GM18520 (cell line): ENCODE data around the gene RNPEPL1.
"Not testable (repeated sequence)": the region's sequence is repeated elsewhere in the genome, so short reads cannot be mapped to it uniquely, and the experiment has no call there.

Experiments
- ATAC-seq: cut with Tn5 transposase; IDR thresholded peaks from one replicate; pipeline ENCODE4 v1.9.1; 2021; ENCODE audit not compliant: unreplicated experiment

The RNPEPL1 gene

DNA sequence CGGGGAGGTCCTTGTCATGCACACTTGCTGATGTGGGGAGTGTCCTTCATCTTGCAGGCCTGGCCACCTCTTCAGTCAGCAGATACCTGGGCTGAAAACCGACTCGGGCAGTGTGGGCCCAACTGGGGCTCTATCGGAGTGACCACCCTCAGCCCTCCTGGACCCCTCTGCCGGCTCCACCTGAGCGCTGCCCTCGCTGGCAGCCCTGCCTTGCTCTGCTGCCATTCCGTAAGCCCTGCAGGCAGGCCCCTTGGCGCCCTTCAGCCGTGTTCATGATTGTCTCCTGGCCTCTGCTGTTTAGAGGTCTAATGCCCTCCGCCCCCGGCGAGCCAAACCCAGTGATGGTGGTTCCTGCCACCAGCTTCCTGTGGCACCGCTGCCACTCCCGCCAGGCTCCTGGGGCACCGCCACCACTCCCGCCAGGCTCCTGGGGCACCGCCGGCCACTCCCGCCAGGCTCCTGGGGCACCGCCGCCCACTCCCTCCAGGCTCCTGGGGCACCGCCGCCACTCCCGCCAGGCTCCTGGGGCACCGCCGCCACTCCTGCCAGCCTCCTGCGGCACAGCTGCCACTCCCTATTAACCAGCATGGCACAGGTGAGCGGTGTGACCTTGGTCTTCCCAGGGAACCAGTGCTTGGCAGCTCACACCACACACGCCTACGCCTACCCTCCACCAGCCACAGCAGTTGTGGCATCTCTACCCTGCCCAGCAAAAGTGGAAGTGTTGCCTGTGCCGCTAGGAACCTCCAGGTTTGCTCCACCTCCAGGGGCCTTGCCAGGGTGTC lies 34.2 kb downstream of the RNPEPL1 start:
- no peak for ATAC-seq

DNA sequence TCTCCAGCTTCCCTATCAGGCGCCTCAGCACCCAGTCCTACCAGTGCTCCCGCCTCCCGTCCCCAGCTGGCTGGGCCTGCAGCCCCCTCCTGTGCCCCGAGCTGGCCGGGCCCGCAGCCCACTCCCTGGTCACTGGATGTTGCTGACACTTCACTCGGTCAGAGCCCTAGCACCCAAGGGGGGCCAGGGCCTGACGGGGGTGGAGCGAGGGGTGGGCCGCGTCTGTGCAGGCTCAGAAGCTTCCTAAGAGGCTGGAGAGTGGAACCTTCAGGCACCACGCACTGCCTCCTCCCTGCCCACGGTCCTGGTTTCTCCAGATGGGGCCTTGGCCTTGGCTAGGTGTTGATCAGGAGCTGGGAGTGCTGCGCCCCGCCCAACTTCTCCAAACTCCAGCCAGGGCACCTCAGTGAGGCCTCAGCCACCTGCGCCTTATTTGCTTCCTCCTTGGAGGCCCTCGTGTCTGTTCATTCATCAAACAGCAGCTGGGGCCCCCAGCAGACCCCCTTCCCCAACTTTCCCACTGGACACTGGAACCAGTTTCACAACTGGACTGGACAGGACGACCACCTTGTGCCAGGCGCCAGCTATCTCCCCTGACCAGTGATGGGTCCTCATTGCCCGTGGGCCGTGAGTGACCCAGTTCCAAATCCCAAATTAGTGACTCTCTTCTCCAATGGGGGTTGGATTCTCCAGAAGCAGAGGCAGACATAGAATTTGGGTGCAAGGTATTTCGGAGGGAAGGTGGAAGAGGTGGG lies 35.0 kb downstream of the RNPEPL1 start:
- no peak for ATAC-seq

DNA sequence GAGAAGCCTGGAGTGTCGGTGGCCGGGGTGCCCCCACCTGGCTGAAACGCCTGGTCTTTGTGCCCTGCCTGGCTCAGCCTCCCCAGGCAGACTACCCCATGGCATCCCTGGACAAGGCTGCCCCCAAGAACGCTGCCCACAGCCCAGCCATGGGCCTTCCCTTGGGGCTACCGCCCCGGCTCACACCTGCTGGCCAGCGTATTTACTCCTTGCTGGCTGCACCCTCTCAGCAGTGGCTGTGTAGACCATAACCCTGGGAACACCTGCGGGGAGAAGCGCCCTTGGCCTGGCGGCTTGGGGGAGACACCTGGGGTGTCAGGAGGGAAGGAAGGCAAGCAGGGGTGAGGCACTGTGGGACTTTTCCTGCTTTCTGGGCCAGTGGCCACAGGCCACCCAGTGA lies 35.6 kb downstream of the RNPEPL1 start:
- ATAC-seq, result no peak

DNA sequence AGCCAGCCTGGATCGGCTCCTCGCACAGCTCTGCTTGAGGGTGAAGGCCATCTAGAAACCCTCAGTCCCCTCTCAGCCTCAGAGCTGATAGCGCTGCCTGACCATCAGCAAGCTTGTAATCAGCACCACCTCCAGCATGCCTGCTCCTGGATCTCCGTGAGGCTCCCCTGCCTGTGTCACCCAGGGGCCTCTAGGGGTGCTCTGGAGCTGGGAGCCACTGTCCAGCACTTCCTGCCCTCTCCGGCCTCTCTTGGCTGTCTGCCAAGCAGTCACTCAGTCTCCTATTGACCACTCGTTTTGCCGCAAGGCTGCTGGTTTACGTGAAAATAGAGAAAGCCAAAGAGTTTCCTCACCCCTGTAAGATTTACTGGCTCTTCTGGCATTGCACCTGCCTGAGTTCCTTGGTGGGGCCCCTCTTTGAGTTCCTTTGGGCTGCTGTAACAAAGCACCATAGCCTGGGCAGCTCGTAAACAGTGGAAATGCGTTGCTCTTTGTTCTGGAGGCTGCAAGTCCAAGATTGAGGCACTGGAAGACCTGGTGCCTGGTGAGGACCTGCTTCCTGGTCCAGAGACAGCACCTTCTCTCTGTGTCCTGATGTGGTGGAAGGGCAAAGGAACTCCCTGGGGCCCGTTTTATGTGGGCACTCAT lies 36.1 kb downstream of the RNPEPL1 start:
- ATAC-seq, result no peak

DNA sequence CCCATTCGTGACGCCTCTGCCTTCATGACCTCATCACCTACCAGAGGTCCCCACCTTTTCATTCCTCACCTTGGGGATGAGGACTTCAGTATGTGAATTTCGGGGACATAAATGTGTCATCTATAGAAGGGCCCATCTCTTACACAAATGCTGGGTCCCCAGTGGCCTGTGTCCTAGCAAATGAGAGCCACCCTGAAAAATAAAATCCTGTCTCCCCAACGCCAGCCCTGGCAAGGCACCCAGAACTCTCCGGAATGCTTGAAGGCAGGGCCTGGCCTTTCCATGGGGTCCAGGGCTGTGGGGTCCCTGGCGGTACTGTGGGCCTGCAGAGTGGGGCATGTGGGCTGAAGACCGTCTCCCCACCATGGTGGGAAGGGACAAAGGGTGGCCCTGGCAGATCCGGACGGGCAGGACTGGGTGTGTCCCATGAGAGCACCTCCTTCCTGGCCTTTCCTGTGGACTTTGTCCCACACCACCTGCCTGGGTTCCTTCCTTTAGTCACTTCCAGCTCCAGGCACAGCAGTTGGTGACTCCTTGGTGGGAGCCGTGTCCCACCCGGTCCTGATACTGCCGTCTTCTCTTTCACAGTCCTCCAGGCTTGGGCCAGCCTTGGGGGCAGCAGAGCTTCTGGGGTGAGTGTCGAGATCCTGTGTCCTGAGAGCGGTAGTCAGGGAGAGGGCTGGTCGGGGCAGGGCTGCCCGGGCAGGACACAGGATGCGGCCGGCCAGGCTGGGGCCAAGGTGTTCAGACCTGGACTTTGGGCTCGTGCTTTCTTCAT lies 36.8 kb downstream of the RNPEPL1 start:
- no peak for ATAC-seq

DNA sequence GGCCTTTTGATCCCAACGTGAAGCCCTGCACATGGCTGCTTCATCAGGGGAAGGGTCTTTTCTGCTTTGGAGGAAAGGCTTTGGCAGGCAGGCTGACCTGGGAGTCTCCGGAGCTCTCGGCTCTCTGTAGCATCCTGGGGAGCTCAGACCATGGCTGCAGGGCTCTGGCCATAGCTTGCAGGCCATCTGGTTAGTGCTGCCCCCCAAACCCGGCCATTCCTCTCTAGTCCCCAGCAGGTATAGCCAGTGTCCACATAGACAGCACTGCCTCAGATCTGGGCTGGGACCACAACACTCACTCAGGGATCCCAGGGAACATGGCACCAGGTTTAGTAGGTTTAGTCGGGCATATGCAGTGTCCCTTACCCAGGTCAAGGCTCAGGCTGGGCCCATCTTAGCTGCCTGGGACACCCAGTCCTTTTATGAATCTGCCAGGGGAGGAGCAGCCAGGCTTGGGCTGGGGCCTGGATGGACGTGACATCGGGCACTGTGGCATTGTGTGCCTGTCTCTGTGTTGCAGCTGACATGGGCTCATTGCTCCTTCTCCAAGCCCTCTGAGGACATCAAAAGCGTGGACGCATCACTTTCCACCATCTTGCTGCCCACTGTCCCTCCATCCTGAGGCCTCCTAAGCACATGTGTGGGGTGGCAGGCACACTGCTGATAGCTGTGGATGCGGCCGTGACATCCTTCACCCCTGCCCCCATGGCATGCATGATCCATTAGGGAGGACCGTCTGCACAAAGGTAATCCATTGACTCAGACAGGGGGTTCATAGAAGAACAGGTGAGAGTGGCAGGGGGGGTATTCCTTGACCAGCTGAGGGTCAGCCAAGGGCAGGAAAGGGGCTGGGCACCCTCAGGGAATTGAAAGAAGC lies 37.8 kb downstream of the RNPEPL1 start:
- no peak for ATAC-seq

DNA sequence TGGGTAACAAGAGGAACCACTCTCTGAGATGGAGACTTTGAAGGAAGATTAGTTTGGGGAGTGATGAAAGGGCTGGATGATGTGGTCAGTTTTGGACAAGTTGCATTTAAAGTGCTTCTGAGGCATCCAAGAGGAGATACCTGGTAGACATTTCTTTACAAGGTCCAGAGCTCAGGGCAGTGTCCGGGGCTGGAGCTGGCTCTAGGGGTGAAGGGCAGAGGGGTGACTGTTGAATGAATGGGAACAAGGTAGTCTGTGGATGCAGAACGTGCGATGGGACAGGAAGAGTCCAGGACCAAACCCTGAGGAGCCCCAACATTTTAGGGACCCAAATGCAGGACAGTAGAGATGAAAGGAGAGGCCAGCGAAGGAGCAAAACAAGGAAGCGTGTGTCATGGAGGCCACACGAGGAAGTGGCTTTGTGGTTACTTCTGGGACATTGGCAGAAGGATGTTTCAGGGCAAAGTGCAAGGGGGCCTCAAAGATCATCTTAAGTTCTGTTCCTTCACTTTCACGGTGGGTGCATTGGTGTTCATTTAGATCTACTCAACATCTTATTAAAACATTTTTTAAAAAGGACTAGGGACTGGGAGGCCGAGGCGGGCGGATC lies 43.4 kb downstream of the RNPEPL1 start:
- ATAC-seq, result no peak

DNA sequence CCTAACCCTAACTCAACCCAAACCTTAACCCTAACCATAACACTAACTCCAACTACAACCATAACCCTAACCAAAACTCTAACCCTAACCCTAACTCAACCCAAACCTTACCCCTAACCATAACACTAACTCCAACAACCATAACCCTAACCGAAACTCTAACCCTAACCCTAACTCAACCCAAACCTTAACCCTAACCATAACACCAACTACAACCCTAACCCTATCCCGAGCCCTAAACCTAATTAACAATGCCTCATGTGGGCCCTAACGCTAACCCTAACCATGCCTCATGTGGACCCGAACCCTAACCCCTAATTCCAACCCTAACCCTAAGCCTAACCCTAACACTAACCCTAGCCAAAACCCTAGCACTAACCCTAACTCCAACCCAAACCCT lies 45.5 kb downstream of the RNPEPL1 start:
- no peak for ATAC-seq

DNA sequence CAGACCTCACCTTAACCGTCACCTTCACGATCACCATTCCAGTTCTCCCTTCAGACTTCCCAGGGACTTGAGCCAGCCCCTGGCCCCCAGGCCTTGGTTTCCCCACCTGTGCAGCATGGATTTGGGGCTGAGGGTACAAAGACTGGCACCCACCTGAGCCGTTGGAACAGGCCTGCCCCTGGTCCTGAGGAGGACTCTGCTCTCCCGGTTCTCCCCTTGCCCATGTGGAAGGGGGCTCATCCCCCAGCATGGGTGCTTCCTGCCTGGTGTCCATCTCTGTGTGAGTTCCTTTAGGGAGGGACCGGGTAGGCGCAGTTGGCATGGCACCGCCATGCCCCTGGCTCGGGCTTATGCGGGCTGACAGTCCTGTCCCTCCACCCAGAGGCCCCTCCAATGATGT lies 46.1 kb downstream of the RNPEPL1 start:
- ATAC-seq, result no peak

DNA sequence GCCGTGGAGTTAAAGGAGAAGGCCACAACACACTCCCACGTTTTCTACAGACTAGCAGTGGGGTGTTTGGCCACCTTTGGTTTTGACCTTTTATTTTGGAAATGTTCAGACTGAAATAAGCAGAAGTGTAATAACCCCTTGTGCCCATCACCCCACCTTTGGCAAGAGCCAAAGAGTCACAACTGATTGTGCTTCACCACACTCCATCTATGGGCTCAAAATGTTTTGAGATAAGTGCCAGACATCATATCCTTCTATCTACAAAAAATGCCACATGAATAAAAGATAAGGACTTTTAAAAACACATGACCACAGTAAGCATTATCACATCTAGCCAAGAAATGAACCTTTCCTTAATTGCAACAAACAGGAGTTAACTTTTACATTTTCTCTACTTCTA lies 47.1 kb downstream of the RNPEPL1 start:
- ATAC-seq, result no peak

DNA sequence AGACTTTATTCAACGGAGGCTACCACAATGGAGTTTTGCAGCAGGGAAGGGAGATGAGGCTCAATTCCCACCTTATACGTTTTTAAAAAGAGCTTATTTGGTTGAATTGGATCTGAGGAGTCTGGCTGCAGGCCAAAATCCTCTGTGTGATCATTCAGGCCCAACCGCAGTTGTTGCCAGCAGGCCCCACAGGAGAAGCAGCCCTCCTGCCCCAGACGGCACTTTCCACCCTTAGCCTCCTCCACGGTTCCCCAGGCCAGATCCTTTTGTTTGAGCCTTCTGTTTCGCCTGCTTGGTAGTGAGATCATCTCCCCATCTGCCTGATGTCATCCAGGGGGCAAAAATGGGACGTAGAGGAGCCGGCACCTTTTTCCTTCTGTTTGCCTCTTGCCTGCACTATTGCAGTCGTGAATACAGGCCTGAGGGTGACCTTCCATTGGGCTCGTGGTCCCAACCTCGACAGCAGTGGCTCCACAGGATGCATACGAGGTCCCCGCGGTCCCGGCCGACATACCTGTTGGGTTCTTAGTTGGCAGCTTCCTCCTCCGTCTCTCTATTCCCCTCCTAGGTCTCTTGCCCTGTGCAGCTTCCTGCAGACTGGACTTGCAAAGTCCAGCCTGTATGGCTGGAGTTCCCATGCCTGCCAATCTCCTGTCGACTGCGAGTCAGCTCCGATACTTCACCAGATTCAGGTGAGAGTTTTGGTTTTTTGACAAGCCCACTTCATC lies 47.7 kb downstream of the RNPEPL1 start:
- ATAC-seq, result no peak

DNA sequence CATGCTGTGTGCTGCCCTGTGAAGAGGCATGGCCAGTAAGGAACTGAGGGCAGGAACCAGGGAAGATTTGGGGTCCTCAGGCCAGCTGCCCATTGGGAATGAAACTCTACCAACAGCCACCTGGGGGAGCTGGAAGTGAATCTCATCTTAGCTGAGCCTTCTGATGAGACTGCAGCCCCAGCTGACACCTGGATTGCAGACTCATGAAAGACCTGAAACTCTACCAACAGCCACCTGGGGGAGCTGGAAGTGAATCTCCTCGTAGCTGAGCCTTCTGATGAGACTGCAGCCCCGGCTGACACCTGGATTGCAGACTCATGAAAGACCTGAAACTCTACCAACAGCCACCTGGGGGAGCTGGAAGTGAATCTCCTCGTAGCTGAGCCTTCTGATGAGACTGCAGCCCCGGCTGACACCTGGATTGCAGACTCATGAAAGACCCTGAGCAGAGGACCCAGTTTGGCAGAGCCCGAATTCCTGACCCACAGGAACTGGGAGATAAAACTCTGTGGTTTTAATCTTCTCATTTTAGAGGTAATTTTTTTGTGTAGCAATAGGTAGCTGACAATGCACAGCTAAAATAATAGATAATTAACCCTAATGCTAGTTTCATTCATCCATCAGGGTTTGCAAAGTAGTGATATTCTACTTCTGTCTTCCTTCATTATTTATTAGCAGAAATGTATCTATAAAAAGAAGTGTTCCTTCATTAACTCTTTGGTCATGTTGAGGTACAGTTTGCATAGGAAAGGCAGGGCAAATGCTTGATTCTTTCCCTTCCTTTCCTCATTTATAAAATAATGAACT lies 48.8 kb downstream of the RNPEPL1 start:
- ATAC-seq, result not testable (repeated sequence)

DNA sequence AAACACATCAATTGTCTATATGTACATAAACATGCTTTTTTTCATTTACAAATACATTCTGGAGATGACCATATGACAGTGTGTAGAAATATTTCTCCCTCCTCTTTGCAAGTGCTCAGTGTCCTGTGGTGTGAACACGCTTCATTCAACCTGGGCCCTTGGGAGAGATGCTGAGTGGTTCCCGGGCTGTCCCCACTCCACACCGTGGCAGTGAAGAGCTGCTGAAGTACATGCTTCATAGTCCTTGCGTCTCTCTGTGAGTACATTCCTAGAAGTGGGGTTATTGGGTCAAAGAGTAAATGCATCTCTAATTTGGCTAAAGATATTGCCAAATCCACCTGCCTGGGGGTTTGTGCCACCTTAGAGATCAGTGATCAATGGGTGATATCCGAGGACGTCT lies 50.5 kb downstream of the RNPEPL1 start:
- no peak for ATAC-seq

DNA sequence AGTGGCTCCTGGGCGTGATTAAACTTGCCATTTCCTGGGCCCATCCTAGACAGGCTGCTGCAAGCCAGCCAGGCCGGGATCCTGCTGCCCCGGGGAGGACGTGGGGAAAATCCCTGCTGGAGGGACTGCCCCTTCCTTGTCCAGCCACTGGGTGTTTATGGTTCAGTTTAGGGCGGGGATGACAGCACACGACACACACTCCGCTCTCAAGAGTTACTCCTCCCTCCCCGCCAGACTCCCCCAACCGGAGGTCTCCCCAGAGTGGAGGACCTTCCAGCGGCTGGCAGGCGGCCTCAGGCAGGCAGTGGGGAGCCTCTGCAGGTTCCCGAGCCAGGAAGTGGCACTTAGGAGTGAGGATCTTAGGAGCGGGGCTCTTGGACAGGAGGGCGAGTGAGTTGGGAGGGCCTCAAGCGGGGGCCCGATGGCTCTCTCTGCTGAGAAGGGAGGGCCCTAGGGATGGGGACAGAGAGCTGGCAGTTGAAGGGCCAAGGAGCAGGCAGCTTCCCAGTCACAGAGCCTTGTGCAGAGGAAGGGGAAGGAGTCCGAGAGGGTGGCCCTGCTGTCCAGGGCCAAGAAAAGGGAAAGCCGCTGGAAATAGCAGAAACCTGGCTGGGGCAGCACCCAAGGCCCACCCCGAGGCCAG lies 51.3 kb downstream of the RNPEPL1 start:
- ATAC-seq, result no peak

DNA sequence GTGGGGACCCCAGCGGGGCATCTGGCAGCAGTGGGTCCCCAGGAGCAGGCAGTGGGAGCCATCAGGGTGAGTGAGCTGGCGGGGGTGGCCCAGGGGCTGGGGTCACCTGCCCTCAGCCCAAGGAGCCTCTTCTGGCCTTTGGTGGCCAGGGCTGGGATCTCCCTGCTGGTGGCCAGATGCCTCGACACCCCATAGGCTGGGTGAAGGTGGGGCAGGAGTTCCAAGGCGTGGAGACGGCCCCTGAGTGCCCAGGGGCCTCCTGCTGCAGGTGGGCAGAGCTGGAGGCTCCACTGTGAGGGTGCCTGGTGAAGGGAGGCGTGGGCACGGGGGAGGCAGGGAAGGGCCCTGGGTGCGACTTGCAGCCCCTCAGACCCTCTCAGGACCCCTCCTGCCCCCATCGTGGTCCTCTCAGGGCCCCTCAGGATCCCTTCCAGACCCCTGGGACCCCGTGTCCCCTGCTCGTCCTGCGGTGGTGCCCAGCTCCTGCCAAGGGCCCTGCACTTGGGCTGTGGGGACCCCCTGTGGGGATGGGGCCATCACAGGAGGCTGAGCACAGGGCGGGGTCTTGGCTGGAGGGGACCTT lies 52.0 kb downstream of the RNPEPL1 start:
- no peak for ATAC-seq

DNA sequence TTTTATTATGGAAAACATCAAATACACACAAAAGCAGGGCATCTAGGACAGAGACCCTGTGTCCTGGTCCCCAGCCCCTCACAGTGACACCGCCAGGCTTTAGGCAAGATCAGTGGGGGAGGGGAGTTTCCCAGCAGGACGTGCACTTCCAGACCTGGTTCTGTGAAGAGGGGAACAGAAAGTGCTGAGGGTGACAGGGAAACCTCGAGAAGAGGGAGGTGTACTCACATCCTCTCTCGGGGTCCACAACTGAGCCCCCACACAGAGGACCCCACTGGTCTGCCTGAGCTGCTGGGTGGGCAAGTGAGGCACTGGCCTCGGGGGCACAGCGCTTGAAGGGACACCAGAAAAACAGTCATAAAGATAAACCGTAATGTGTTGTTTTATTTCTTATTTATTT lies 52.6 kb downstream of the RNPEPL1 start:
- ATAC-seq, result no peak

DNA sequence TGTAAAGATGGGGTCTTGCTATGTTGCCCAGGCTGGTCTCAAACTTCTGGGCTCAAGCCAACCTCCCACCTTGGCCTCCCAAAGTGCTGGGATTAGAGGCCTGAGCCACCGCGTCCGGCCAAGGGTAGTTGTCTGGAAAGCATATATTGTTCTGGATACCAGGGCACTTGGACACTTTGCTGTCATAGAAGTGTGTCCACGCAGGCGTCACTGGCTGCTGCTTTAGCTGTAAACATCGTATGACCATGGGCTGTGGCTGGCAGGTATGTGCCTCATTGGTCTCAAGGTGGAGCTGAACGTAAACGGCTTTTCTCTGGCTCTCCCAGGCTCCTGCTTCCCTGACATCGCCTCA lies 53.8 kb downstream of the RNPEPL1 start:
- no peak for ATAC-seq
